ENCODE measurements around the gene ADAMTS3.
"Not testable (repeated sequence)": the region's sequence is repeated elsewhere in the genome, so short reads cannot be mapped to it uniquely, and the experiment has no call there.

The ADAMTS3 gene

DNA sequence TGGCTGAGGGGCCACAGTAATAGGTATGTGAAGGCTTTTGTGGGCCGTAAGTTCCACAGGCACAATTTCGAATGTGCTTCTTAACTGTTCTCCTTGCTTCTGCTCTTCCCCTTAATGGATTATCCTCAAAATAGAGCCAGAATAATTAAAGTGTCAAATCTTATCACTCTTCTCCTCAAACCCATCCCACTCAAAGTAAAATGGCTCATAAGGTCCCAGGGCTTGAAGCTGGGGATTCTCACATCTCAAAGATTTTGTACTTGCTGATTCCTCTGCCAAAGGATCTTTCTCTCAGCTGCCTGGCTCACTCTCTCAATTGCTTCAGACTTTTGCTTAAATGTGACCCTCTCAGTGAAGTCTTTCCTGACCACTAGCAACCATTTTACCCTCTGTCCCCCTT, 16.6 kb downstream of the ADAMTS3 start:
- DNase-seq = no peak

DNA sequence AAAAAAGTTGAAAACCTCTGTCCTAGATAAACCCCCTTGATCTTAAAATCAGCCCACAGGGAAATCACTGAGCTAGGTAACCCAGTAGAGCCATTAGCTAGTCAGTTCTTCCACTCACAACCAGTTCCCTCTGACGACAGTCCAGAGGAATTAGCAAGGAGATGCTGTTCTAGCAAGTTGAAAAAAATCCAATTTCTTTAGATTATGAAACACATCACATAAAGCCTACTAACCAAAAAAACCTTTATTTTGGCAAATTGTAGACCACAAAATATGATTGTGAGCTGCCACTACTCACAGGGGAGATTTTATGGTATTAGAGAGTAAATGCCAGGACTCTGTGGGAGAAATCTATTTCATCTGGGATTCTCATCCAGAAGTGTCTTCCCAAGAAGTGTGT, 22.6 kb downstream of the ADAMTS3 start:
- no peak for DNase-seq

DNA sequence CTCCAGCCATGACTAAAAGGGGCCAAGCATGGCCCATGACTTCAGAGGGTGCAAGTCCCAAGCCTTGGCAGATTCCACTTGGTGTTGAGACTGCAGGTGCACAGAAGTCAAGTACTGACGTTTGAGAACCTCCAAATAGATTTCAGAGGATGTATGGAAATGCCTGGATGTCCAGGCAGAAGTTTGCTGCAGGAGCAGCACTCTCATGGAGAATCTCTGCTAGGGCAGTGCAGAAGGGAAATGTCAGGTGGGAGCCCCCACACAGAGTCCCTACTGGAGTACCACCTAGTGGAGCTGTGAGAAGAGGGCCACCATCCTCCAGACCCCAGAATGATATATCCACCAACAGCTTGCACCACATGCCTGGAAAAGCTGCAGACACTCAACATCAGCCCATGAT, 28.3 kb downstream of the ADAMTS3 start:
- DNase-seq = not testable (repeated sequence)

DNA sequence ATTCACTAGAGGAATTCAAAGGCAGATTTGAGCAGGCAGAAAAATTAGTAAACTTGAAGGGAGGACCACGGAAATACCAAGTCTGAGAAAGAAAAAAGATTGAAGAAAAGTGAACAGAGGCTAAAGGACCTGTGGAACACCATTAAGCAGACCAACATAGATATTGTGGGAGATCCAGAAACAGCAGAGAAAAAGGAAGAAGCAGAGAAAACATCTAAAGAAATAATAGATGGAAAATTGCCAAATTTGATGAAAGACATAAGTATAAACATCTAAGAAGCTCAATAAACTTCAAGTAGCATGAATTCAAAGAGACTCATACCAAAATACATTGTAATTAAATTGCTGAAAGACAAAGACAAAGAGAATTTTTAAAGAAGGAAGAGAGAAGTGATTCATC, 31.0 kb downstream of the ADAMTS3 start:
- no peak for DNase-seq

DNA sequence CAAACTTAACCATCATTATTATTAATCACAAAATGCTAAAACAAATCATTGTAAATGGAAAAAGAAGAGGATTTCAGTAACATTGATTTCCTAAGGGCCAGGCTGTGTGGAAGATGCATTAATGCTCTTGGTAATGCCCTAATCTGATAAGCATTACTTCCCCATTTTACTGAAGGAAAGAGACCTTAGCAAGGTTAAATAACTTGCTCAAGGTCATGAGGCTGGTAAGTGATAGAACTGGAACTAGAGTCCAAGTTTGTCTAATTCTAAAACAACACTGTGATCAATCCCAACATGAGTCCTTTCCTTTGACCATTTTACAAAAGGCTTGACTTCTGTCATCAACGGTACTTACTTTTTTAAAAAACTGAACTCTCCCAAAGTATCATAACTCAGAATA, 32.6 kb downstream of the ADAMTS3 start:
- no peak for DNase-seq

DNA sequence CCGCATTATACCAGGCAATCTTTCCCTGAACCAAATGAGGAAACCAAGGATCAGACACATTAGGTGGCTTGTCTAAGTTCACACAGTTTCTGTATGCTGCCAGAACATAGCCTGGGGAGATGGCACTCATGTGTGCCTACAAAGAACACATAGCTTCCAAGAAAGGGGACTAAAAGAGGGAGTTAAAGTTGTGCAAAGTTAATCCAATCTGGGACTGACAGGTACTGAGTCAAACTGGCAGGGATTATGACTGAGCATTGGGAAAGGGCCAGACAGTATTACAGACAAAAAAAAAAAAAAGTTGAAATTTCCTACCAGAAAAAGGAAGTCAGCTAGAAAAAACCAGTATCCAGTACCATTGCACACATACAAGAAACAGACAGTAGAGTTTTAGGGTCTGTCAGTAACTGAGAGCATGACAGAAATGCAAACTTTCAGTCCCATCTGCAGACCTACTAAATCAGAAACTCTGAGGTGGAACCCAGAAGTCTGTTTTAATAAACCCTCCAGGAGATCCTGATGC, 37.2 kb downstream of the ADAMTS3 start:
- no peak for DNase-seq

DNA sequence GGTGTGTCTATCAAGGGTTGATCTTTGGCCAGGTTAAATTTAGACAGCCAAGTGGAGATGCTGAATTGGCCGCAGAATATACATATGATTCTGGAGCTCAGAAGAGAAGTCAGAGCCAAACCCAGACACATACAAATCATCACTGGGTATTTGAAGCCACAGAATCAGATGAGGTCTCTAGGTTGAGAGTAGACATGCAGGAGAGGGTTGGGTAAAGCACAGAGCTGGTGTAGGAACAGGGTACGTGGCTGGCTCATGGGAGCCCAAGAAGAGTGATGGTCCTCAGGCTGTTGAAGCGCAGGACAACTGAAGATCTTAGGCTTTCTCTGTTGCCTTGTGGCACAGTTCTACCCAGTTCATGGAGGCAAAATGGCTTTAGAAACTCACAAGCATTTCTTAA, 37.7 kb downstream of the ADAMTS3 start:
- no peak for DNase-seq

DNA sequence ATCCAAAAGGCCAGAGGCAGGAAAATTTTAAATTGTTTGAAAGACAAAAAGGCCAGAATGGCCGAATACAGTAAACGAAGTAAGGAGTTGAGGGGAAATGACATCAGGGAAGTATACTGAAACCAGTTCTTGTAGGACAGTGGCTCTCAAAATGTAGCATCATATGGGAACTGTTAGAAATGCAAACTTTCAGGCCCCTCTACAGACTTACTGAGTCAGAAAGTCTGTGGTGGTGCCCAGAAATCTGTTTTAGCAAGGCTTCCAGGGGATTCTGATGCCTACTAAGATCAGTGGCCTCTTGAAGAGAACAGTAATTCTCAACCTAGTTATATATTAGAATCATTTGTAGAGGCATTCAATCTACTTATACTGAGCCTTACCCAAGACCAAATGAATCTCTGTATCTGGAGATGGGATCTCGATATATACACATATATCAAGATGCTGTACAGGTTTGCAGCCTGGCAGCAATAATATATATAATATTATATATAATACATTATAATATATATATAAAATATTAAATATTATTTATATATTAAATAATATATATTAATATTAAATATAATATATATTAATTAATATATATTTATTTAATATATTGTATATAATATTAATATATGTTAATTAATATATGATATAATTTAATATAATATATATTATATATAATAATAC, 39.7 kb downstream of the ADAMTS3 start:
- no peak for DNase-seq

DNA sequence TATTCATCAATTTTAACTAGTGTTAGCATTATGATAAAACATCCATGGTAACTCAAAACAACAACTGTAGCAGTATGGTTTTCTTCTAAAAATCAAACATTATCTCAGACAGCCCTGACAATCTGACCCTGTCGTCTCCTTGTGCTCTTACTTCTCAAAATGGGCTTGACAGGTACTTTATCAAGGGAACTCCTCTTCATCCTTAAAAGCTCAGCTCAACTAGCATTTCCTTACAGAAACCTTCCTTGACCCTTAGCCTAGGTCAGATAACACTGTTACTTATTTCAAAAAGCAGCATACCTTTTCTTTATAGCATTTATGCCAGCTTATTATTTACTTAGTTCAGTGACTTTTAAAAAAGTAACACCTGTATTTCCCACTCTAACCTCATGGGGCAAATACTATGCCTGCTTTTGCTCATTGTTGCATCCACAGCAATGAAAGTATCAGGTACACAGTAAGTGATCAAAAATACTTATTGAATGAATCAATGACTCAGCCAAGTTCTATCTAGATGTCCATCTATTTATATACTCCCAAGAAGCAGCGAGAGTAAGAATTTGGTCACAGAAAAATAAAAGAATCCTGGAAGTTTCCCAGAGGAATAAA, 41.9 kb downstream of the ADAMTS3 start:
- DNase-seq = no peak

DNA sequence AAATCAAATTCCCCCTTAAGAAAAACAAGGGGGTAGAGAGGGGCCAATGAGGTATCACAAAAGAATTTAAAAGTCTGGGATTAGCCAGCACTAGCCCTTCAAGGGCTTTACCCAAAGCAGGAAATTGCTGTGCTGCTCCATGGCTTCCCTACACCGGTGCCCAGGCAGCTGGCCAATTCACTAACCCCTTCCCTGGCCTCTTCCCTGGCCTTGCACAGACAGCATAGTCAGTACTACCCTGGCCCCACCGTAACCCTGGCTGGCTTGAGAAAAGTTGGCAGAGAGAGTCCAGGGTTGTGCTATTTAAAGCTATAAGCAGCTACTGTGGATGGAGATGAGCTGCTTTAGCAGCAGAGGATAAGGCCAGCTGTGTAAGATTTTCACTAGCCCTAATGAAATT, 43.1 kb downstream of the ADAMTS3 start:
- DNase-seq = no peak

DNA sequence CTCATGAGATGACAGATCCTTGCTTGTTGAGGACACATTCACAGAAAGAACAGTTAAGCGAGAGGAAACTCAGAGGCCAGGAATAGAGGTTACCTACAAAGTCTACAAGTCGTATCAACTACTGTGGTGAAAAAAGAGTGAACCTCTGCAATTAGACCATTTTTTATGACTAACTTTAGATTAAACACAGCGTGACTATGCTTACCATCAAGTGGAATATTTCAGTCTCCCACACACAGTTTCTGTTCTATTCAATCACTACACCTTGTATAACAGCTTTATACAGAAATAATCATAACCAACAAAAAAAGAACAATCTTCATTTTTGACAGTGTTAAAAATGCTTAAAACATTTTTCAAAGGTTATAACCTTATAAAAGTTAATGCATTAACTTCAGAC, 46.6 kb downstream of the ADAMTS3 start:
- DNase-seq = no peak

DNA sequence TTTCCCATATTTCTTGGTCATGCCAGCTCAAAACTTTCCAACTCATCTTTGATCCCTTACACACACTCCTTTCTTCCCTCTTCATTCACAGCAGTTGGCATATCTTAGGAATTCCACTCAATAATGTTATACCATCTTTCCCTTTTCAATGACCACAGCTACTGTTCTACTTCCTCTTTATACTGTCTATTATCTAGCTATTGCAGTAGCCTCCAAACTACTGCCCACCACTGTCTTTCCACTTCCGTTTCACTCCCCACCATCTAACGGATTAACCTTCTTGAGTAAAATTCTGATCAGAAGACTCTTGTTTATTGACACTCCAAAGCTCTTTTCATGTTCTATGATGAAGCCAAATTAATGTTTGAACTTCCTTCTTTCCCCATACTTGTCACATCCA, 55.8 kb downstream of the ADAMTS3 start:
- no peak for DNase-seq

DNA sequence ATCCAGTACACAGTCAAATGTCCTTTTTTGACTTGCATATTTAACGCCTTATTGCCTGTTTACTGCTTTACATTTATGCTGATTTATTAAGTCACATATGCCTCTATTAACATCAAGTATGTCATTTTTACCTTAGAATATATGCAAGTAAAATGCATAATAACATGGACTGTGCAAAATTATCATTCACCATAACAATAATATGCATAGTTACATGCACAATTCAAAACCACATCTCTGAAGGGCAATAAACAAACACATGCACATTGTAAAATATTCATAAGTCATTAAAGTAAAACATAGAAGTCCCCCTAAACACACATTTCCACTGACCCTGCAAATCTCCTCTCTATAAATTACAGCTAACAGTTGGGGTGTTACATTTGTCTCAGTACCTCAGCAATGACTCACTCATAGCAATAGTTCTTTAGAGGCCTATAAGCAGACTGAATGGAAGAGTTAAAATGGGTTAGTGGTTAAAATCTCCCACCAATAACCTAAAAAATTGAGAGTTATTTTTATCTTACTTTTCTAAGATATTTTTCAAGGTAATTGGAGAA, 61.1 kb downstream of the ADAMTS3 start:
- no peak for DNase-seq

DNA sequence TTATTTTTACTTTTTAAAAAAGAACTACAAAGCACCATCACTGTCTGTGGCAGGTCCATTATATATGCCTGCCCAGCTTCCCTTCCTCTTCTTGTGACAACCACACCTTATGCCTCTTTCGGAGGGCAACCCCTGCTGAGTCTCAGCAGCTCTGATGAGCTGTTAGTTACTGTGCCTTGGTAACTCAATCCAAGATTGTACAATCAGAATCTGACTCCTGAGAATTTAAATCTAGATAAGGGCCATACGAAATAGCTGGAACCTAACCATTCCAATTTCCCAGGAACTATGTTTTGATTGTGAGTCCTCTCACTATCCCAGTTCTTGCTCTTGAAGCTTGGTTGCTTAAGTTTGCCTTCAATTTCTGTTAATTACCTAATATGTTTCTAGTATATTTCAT, 61.9 kb downstream of the ADAMTS3 start:
- DNase-seq = no peak

DNA sequence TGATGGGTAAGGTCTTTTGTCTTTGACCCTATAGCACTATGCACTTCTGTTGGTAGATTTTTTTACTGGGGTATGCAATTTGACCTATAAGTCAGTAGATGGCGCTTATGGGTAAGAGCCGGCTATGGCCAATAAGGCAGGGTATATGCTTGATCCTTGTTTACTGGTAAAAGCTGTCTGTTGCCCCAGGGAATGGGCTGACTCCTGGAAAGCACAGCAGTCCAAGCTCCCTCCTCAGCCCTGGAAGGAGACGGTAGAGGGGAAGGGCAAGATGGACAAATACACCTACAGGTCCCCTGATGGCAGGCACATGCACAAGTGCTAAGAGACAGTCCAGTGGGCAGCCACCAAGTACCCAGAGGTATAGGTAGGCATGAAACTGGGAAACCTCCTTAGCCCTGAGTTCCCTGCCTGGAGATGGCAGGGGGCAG, 63.7 kb downstream of the ADAMTS3 start:
- peak; percentile 50 for DNase-seq

DNA sequence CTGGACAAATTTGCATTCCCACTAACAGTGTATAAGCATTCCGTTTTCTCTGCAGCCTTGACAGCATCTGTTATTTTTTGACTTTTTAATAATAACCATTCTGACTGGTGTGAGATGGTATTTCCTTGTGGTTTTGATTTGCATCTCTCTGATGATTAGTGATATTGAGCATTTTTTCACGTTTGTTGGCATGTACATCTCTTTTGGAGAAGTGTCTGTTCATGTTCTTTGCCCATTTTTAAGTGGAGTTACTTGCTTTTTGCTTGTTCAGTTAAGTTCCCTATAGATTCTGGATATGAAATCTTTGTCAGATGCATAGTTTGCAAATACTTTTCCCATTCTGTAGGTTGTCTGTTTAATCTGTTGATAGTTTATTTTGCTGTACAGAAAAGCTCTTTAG, 68.8 kb downstream of the ADAMTS3 start:
- DNase-seq = no peak

DNA sequence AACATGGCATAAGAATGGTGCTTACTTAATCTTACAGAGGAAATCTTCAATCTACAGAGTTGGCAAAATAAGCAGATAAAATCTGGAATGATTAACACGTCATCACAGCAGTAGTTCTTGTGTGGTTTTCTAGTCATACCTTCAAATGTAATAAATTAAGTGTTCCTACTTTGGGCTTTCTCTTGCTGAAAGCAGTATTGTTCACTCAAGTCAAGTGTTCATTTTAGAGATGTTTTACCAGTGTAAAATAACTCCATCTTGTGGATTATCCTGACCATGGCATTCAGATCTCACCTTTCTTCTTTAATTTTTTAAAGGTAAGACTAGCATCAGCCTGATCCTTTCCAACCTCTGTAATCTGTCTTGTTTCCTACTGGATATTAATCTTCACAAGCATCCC, 72.9 kb downstream of the ADAMTS3 start:
- no peak for DNase-seq

DNA sequence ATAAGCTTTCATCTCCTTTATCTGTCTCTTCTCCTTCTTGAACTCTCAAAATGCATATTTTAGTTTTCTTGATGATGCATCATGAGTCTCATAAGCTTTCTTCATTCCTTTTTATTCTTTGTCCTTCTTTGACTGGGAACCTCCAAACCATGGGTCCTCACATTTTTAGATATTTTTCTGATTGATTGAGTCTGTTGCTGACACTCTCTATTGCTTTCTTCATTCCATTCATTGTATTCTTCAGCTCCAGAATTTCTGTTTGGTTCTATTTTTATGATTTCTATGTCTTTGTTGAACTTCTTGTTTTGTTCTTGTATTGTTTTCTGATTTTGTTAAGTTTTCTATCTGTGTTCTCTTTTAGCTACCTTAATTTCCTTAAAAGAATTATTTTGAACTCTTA, 74.9 kb downstream of the ADAMTS3 start:
- no peak for DNase-seq

DNA sequence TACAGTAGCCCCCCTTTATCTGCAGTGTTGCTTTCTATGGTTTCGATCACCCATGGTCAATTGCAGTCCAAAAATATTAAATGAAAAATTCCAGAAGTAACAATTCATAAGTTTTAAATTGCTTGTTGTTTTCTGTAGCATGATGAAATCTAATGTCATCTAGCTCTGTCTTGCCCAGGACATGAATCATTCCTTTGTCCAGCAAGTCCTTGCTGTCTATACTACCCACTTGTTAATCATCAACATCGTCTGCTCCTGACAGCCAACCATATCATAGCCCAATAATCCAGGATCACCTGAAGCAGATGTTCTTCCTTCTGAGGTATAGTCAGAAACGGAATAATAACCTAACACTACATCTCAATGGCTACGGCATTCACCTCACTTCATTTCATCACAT, 79.8 kb downstream of the ADAMTS3 start:
- DNase-seq = no peak

DNA sequence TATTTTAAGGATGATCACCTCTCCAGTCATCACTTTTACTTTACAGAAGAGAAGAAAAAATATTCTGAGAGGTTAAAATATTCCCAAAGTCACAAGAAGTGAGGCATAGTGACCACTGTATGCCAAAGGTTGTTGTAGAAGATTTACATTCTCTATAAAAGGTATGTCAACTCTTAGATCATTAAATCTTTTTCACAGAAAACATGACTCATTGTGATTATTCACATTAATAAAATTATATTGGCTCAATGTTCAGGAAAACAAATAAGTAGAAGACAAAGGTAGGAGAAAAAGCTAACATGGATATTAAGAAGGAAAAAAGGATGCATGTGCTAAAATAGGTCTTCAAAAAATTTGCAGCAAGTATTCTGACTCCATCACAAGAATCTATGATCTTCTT, 82.0 kb downstream of the ADAMTS3 start:
- no peak for DNase-seq

DNA sequence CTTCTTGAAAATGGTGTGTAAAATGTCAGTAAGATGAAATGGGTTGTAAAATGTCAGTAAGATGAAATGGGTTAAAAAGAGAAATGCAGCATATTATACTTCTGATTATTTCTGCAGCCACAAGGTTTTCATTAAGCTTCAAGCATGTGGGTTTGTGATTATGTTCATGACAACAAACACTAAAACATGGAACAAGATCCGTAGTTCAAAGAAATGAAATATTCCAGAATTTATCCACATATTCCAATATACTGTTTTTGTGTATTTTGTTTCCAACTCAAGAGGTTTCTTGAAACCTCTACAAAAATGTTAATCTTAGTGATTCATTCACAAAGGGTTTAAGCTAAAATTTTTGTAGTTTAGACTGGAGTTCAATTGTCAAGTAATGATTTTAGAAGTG, 84.0 kb downstream of the ADAMTS3 start:
- DNase-seq = no peak

DNA sequence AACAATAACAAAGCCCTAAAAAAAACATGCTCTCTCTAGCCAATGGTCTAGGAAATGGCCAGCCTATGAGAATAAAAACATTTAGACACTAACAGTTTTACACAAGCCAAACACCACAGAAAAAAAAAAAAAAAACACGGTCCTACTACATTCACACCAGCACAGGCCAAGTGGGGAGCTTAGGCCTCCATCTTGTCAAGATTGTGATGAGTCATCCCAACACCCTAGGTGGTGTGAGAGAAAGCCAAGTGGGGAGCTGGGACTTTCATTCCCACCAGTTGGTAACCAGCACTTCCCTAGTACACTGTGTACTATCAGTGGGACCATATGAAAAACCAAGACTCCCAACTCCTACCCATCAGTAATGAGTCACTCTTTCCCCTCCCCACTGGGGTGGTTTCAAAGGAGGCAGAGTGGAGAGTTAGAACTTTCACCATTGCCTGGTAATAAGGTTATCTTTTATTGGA, 95.6 kb downstream of the ADAMTS3 start:
- no peak for DNase-seq

DNA sequence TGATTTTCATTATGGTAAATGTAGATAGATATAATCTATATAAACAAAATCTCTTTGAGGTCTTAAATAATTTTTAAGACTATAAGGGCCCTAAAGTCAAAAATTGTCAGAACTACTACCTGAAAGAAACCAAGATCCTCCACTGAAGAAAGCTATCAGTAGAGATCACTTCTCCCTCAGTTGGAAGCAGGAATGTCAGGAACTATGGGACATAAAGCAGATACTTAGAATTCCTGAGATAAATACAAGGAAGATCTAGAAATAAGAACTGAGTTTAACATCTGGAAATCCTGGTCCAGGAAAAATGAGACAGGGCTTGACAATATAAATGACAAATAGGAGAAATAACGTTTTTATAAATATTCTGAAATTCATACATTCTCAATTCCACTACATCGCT, 97.2 kb downstream of the ADAMTS3 start:
- no peak for DNase-seq

DNA sequence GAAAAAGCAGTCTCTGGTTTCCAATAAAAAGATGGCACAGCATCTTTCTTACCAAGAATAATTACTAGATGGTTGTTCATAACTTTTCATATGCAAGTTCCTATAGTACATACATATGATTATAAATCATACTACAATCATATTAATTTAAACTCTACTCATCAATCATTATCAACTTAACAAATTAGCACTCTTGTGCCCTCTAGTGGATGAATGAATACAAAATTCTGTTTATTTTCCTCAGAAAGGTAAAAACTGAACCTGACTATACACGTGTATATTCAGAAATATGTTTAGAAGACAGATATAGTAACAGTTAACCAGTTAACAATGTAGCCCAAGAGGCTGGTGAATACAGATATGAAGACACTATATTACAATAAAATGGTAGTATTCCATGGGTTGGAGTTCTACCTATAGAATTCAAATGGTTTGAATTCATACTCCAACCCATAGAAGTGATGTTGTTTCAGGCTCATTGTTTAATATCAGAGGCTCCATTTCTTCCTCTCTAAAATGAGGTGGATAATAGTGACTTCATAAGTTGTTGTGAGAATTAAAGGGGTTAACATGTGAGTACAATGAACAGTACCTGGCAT, 100.0 kb downstream of the ADAMTS3 start:
- DNase-seq = peak; percentile 16
